MM.1S (cell line): Measurements from ENCODE around the gene ATP8B4.

Experiments
- DNase-seq: peaks from one replicate; pipeline ENCODE4 v3.0.0-alpha.2; 2015
- H2AFZ ChIP-seq: fragments of 300-600 bp; sonication (generic); 2 replicates; pipeline ENCODE4 v1.6.0; 2016; ENCODE audit warnings: antibody characterized with exemption, low read length
- H3F3A ChIP-seq: fragments of 300-600 bp; sonication (generic); 2 replicates; pipeline ENCODE4 v1.6.1; 2016; ENCODE audit warnings: mild to moderate bottlenecking, antibody characterized with exemption, low read length, moderate library complexity, mixed read lengths; ENCODE audit not compliant: insufficient read depth
- H3K27ac ChIP-seq: fragments of 300-600 bp; sonication (generic); 2 replicates; pipeline ENCODE4 v1.5.1; 2016; ENCODE audit warnings: mild to moderate bottlenecking, low read length
- H3K27me3 ChIP-seq: fragments of 300-600 bp; sonication (generic); replicated peaks from 2 replicates; pipeline ENCODE4 v1.6.0; 2016; ENCODE audit warnings: low read length; ENCODE audit not compliant: insufficient read depth
- H3K36me3 ChIP-seq: fragments of 300-600 bp; sonication (generic); replicated peaks from 2 replicates; pipeline ENCODE4 v1.6.1; 2016; ENCODE audit warnings: mild to moderate bottlenecking, low read length, mixed read lengths; ENCODE audit not compliant: insufficient read depth
- H3K4me1 ChIP-seq: fragments of 300-600 bp; sonication (generic); 2 replicates; pipeline ENCODE4 v1.6.1; 2016; ENCODE audit warnings: low read length, mixed read lengths
- H3K4me2 ChIP-seq: fragments of 300-600 bp; sonication (generic); 2 replicates; pipeline ENCODE4 v1.6.0; 2016; ENCODE audit warnings: low read depth, low read length
- H3K4me3 ChIP-seq: fragments of 300-600 bp; sonication (generic); 2 replicates; pipeline ENCODE4 v1.5.1; 2016; ENCODE audit warnings: low read length, mixed read lengths
- H3K79me2 ChIP-seq: fragments of 300-600 bp; sonication (generic); 2 replicates; pipeline ENCODE4 v1.6.1; 2016; ENCODE audit warnings: mixed run types, low read length, mixed read lengths
- H3K9ac ChIP-seq: fragments of 300-600 bp; sonication (generic); 2 replicates; pipeline ENCODE4 v1.6.1; 2016; ENCODE audit warnings: low read length, mixed read lengths
- H3K9me2 ChIP-seq: fragments of 300-600 bp; sonication (generic); replicated peaks from 2 replicates; pipeline ENCODE4 v1.6.1; 2016; ENCODE audit warnings: mild to moderate bottlenecking, low read length, mixed read lengths; ENCODE audit not compliant: insufficient read depth
- H3K9me3 ChIP-seq: fragments of 300-600 bp; sonication (generic); replicated peaks from 2 replicates; pipeline ENCODE4 v1.6.1; 2016; ENCODE audit warnings: mild to moderate bottlenecking, low read length, mixed read lengths; ENCODE audit not compliant: insufficient read depth
- H4K20me1 ChIP-seq: fragments of 300-600 bp; sonication (generic); 2 replicates; pipeline ENCODE4 v1.6.1; 2016; ENCODE audit warnings: mild to moderate bottlenecking, low read length, moderate library complexity, mixed read lengths; ENCODE audit not compliant: insufficient read depth
- EZH2 ChIP-seq: fragments of 300-600 bp; sonication (generic); optimal IDR thresholded peaks from 2 replicates; pipeline ENCODE3; 2017; ENCODE audit warnings: low read depth, mild to moderate bottlenecking, antibody characterized with exemption, low read length, mixed read lengths
- EZH2phosphoT487 ChIP-seq: fragments of 300-600 bp; sonication (generic); IDR thresholded peaks from 2 replicates; pipeline ENCODE4 v1.6.1; 2018; ENCODE audit warnings: antibody characterized with exemption, low read length
- TF ChIP-seq, protein P1 (sequence below): fragments of 300-600 bp; sonication (generic); IDR thresholded peaks from 2 replicates; pipeline ENCODE4 v1.5.1; 2016; ENCODE audit warnings: antibody characterized with exemption, low read length, mixed read lengths

The ATP8B4 gene

DNA sequence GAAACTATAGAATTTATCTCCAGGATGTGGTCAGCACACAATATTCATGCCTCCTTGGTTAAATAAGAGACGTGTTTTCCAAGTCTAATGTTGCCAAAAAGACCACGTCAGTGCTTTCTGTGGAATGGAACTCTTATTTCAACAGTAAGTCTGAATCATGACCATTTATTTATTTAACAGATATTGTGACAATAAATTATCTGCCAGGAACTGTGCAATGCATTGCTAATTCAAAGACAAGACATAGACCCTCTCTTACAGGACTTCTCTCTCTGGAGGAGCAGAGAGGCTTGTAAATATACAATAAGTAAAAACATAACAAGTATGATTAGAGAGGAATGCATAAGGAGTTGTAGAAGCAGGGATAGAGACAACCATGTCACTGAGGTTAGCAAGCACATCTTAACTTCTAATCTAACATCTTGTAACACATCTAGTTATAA lies 270.7 kb downstream of the ATP8B4 start:
- H3K9me3 ChIP-seq: no peaks in the 10 kb centered on the region
- no peaks in the 10 kb centered on the region for H3K36me3 ChIP-seq
- H3K79me2 ChIP-seq: no peaks in the 10 kb centered on the region
- DNase-seq: no peak
- H3K27me3 ChIP-seq: no peaks in the 10 kb centered on the region
- H3K4me1 ChIP-seq: peaks cover 7% of the 10 kb centered on the region; the same call in 1 of the 2 replicates
- H4K20me1 ChIP-seq: no peaks in the 10 kb centered on the region
- no peaks in the 10 kb centered on the region for H3F3A ChIP-seq
- no peaks in the 10 kb centered on the region for H3K9me2 ChIP-seq
- no peak overlapping the region for H3K4me2 ChIP-seq
- no peak overlapping the region for H3K27ac ChIP-seq
- H3K4me3 ChIP-seq: no peak overlapping the region
- no peak for TF ChIP-seq EZH2phosphoT487
- no peak for TF ChIP-seq EZH2
- TF ChIP-seq, protein P1, sequence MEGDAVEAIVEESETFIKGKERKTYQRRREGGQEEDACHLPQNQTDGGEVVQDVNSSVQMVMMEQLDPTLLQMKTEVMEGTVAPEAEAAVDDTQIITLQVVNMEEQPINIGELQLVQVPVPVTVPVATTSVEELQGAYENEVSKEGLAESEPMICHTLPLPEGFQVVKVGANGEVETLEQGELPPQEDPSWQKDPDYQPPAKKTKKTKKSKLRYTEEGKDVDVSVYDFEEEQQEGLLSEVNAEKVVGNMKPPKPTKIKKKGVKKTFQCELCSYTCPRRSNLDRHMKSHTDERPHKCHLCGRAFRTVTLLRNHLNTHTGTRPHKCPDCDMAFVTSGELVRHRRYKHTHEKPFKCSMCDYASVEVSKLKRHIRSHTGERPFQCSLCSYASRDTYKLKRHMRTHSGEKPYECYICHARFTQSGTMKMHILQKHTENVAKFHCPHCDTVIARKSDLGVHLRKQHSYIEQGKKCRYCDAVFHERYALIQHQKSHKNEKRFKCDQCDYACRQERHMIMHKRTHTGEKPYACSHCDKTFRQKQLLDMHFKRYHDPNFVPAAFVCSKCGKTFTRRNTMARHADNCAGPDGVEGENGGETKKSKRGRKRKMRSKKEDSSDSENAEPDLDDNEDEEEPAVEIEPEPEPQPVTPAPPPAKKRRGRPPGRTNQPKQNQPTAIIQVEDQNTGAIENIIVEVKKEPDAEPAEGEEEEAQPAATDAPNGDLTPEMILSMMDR: no peak
- H3K9ac ChIP-seq: no peak overlapping the region
- no peak overlapping the region for H2AFZ ChIP-seq

DNA sequence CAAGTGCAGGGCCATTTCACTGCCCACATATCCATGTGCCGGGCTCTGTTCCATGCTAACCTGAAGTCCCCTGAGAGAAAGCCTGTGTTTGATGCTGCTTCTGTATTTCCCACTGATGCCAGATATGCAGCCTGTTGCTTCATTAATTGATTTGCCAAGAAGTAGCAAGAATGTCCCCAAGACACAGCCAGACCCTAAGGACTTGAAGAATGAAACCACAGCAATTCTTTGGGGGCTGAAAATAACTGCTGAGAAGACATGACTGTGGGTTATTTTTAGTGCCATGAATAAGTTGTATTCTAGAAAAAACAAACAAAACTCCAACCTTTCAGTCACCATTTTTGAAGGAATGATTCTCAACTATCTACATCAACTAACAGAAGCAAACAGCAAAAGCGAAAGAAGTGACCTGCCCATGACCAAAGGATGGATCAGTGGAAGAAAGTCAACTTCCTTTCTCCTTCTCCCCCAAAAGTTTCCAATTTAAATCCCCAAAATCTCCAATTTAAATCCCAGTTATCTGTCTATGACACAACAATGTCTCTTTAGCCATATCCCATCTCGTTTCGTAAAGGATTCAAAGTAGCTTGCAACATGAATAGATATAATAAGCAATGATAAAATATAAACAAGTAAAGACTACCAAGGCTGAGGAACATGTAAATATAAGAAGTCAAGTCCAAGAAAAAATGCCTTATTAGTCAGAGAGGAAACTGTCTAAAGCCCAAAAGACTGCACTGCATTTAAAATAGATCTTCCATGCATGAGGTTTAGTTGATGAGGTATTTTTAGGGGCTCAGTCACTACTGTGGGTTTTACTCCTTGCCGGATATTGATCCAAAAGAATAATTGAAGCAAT lies 271.4 kb downstream of the ATP8B4 start:
- no peak overlapping the region for H3K4me3 ChIP-seq
- H3K4me2 ChIP-seq: no peak overlapping the region
- DNase-seq: no peak
- no peak overlapping the region for H2AFZ ChIP-seq
- no peak overlapping the region for H3K9ac ChIP-seq
- TF ChIP-seq, protein P1: no peak
- TF ChIP-seq EZH2 (no peak), EZH2phosphoT487 (no peak)
- H3K27me3 ChIP-seq: no peaks in the 10 kb centered on the region
- H3K27ac ChIP-seq: no peak overlapping the region
- no peaks in the 10 kb centered on the region for H3K36me3 ChIP-seq
- no peaks in the 10 kb centered on the region for H3K79me2 ChIP-seq
- no peaks in the 10 kb centered on the region for H3F3A ChIP-seq
- no peaks in the 10 kb centered on the region for H3K9me2 ChIP-seq
- H3K4me1 ChIP-seq: peaks cover 7% of the 10 kb centered on the region; the same call in 1 of the 2 replicates
- H4K20me1 ChIP-seq: no peaks in the 10 kb centered on the region
- no peaks in the 10 kb centered on the region for H3K9me3 ChIP-seq

DNA sequence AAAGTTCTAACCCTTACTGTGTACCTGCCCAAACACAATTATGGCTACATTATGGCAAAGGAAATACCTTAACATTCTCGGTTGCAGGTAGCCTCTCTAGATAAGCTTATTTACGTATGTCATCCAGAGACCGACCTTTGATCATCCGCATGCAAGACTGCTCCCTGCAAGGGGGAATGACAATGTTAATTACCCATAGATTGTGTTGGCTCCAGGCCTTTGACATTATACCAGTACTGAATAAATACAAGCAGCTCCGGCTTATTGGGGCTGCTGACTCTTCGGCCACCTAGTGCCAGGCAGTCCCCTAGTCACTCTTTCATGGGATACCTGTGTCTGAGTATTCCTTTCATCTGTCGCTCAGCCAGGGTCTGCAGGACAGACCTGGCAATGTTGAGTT lies 274.6 kb downstream of the ATP8B4 start:
- Histone ChIP-seq H3K27me3 (no peaks in the 10 kb centered on the region), H4K20me1 (no peaks in the 10 kb centered on the region), H3K79me2 (no peaks in the 10 kb centered on the region), H3K4me3 (no peak overlapping the region), H3K36me3 (no peaks in the 10 kb centered on the region), H2AFZ (no peak overlapping the region), H3K27ac (no peak overlapping the region), H3K4me1 (peaks cover 7% of the 10 kb centered on the region; the same call in 1 of the 2 replicates), H3F3A (no peaks in the 10 kb centered on the region), H3K4me2 (no peak overlapping the region), H3K9me3 (no peaks in the 10 kb centered on the region), H3K9ac (no peak overlapping the region), H3K9me2 (no peaks in the 10 kb centered on the region)
- no peak for DNase-seq
- TF ChIP-seq EZH2 (no peak), EZH2phosphoT487 (no peak)
- TF ChIP-seq, protein P1: no peak
